Measurements from ENCODE around the gene CASQ1. TPM values are rescaled to one million over a fixed set of nuclear protein-coding genes. Genes with fewer than 3 reads are reported as not detected.

CASQ1 gene
- total and polyA plus RNA-seq, 4 donors, result 0.99 to 4.6 (median 1.3) TPM

- peak overlapping the region; percentile 90 for H3K27ac ChIP-seq (ENCODE audit: low read depth, low read length)
- peaks cover 69% of the 10 kb centered on the region for H3K4me1 ChIP-seq (ENCODE audit: control insufficient read depth, insufficient read depth, low read length)
- H3K9me3 ChIP-seq (ENCODE audit: control insufficient read depth, insufficient read depth, low read length), result no peaks in the 10 kb centered on the region
- H3K27me3 ChIP-seq (ENCODE audit: control insufficient read depth, insufficient read depth, low read length), result no peaks in the 10 kb centered on the region
- peaks cover 41% of the 10 kb centered on the region for H3K36me3 ChIP-seq (ENCODE audit: control insufficient read depth, insufficient read depth, low read length)
- H3K4me3 ChIP-seq (ENCODE audit: low read depth, low read length), result no peak overlapping the region
- no peak for DNase-seq (ENCODE audit: low read depth in 4 of 6, low spot score in 6 of 6)
- WGBS (ENCODE audit: insufficient coverage), result 47% methylated on average over 8 of the region's 9 CpGs
Observed at GRCh38 chr1:160207771-160208556, 17.6 kb downstream of the CASQ1 start.

- H3K27me3 ChIP-seq (ENCODE audit: control insufficient read depth, insufficient read depth, low read length), result no peaks in the 10 kb centered on the region
- H3K36me3 ChIP-seq (ENCODE audit: control insufficient read depth, insufficient read depth, low read length), result peaks cover 49% of the 10 kb centered on the region
- H3K4me1 ChIP-seq (ENCODE audit: control insufficient read depth, insufficient read depth, low read length), result peaks cover 69% of the 10 kb centered on the region
- no peaks in the 10 kb centered on the region for H3K9me3 ChIP-seq (ENCODE audit: control insufficient read depth, insufficient read depth, low read length)
- 23% methylated on average over 4 of the region's 6 CpGs for WGBS (ENCODE audit: insufficient coverage)
- peak overlapping the region; percentile 90 for H3K27ac ChIP-seq (ENCODE audit: low read depth, low read length)
- DNase-seq (ENCODE audit: low read depth in 4 of 6, low spot score in 6 of 6), result peak in 2 of 6 donors; percentile 61 to 62
- H3K4me3 ChIP-seq (ENCODE audit: low read depth, low read length), result peak overlapping the region; percentile 5
Observed at GRCh38 chr1:160208557-160209320, 18.4 kb downstream of the CASQ1 start.

- Histone ChIP-seq H3K27ac (ENCODE audit: low read depth, low read length) (peak overlapping the region; percentile 90), H3K36me3 (ENCODE audit: control insufficient read depth, insufficient read depth, low read length) (peaks cover 56% of the 10 kb centered on the region), H3K4me3 (ENCODE audit: low read depth, low read length) (peak overlapping the region; percentile 5), H3K9me3 (ENCODE audit: control insufficient read depth, insufficient read depth, low read length) (no peaks in the 10 kb centered on the region), H3K4me1 (ENCODE audit: control insufficient read depth, insufficient read depth, low read length) (peaks cover 63% of the 10 kb centered on the region), H3K27me3 (ENCODE audit: control insufficient read depth, insufficient read depth, low read length) (no peaks in the 10 kb centered on the region)
- WGBS (ENCODE audit: insufficient coverage), result 11% methylated on average over 4 of the region's 7 CpGs
- peak in 2 of 6 donors; percentile 72 to 74 for DNase-seq (ENCODE audit: low read depth in 4 of 6, low spot score in 6 of 6)
Observed at GRCh38 chr1:160209321-160210046, 19.1 kb downstream of the CASQ1 start.

- Histone ChIP-seq H3K27me3 (ENCODE audit: control insufficient read depth, insufficient read depth, low read length) (no peaks in the 10 kb centered on the region), H3K4me1 (ENCODE audit: control insufficient read depth, insufficient read depth, low read length) (peaks cover 57% of the 10 kb centered on the region), H3K27ac (ENCODE audit: low read depth, low read length) (peak overlapping the region; percentile 90), H3K36me3 (ENCODE audit: control insufficient read depth, insufficient read depth, low read length) (peaks cover 65% of the 10 kb centered on the region), H3K4me3 (ENCODE audit: low read depth, low read length) (no peak overlapping the region), H3K9me3 (ENCODE audit: control insufficient read depth, insufficient read depth, low read length) (no peaks in the 10 kb centered on the region)
- DNase-seq (ENCODE audit: low read depth in 4 of 6, low spot score in 6 of 6), result peak in 4 of 6 donors; percentile 50 to 92 (median 78)
- no CpG with 5 or more reads among the region's 5 CpGs for WGBS (ENCODE audit: insufficient coverage)
Observed at GRCh38 chr1:160210561-160210960, 20.2 kb downstream of the CASQ1 start.

GRCh38 chr1:160211046-160211790 lies 20.8 kb downstream of the CASQ1 start:
- H3K9me3 ChIP-seq (ENCODE audit: control insufficient read depth, insufficient read depth, low read length), result no peaks in the 10 kb centered on the region
- no peak overlapping the region for H3K4me3 ChIP-seq (ENCODE audit: low read depth, low read length)
- 32% methylated on average over 5 of the region's 10 CpGs for WGBS (ENCODE audit: insufficient coverage)
- no peaks in the 10 kb centered on the region for H3K27me3 ChIP-seq (ENCODE audit: control insufficient read depth, insufficient read depth, low read length)
- peaks cover 67% of the 10 kb centered on the region for H3K36me3 ChIP-seq (ENCODE audit: control insufficient read depth, insufficient read depth, low read length)
- H3K4me1 ChIP-seq (ENCODE audit: control insufficient read depth, insufficient read depth, low read length), result peaks cover 51% of the 10 kb centered on the region
- peak in 5 of 6 donors; percentile 70 to 97 (median 83) for DNase-seq (ENCODE audit: low read depth in 4 of 6, low spot score in 6 of 6)
- peak overlapping the region; percentile 90 for H3K27ac ChIP-seq (ENCODE audit: low read depth, low read length)

GRCh38 chr1:160214481-160215140 lies 24.2 kb downstream of the CASQ1 start:
- H3K9me3 ChIP-seq (ENCODE audit: control insufficient read depth, insufficient read depth, low read length), result no peaks in the 10 kb centered on the region
- H3K27me3 ChIP-seq (ENCODE audit: control insufficient read depth, insufficient read depth, low read length), result no peaks in the 10 kb centered on the region
- no CpG with 5 or more reads among the region's 3 CpGs for WGBS (ENCODE audit: insufficient coverage)
- DNase-seq (ENCODE audit: low read depth in 4 of 6, low spot score in 6 of 6), result no peak
- peaks cover 41% of the 10 kb centered on the region for H3K4me1 ChIP-seq (ENCODE audit: control insufficient read depth, insufficient read depth, low read length)
- H3K4me3 ChIP-seq (ENCODE audit: low read depth, low read length), result no peak overlapping the region
- H3K36me3 ChIP-seq (ENCODE audit: control insufficient read depth, insufficient read depth, low read length), result peaks cover 53% of the 10 kb centered on the region
- H3K27ac ChIP-seq (ENCODE audit: low read depth, low read length), result no peak overlapping the region

GRCh38 chr1:160216301-160216700 lies 25.9 kb downstream of the CASQ1 start:
- Histone ChIP-seq H3K4me1 (ENCODE audit: control insufficient read depth, insufficient read depth, low read length) (peaks cover 27% of the 10 kb centered on the region), H3K4me3 (ENCODE audit: low read depth, low read length) (no peak overlapping the region), H3K36me3 (ENCODE audit: control insufficient read depth, insufficient read depth, low read length) (peaks cover 53% of the 10 kb centered on the region), H3K27me3 (ENCODE audit: control insufficient read depth, insufficient read depth, low read length) (no peaks in the 10 kb centered on the region), H3K9me3 (ENCODE audit: control insufficient read depth, insufficient read depth, low read length) (no peaks in the 10 kb centered on the region), H3K27ac (ENCODE audit: low read depth, low read length) (no peak overlapping the region)
- no peak for DNase-seq (ENCODE audit: low read depth in 4 of 6, low spot score in 6 of 6)

GRCh38 chr1:160217481-160218051 lies 27.2 kb downstream of the CASQ1 start:
- Histone ChIP-seq H3K27ac (ENCODE audit: low read depth, low read length) (peak overlapping the region; percentile 45), H3K4me3 (ENCODE audit: low read depth, low read length) (no peak overlapping the region), H3K36me3 (ENCODE audit: control insufficient read depth, insufficient read depth, low read length) (peaks cover 50% of the 10 kb centered on the region), H3K9me3 (ENCODE audit: control insufficient read depth, insufficient read depth, low read length) (no peaks in the 10 kb centered on the region), H3K4me1 (ENCODE audit: control insufficient read depth, insufficient read depth, low read length) (peaks cover 23% of the 10 kb centered on the region), H3K27me3 (ENCODE audit: control insufficient read depth, insufficient read depth, low read length) (no peaks in the 10 kb centered on the region)
- WGBS (ENCODE audit: insufficient coverage), result 47% methylated on average over 6 of the region's 10 CpGs
- DNase-seq (ENCODE audit: low read depth in 4 of 6, low spot score in 6 of 6), result peak in 2 of 6 donors; percentile 39 to 61
